Activated T-helper 9 cell treated with anti-CD3 and anti-CD28 coated beads, Interleukin-2, amount 50 U/mL, for 16 hours (primary cell): ENCODE results near the gene CALHM1.
"Not testable (repeated sequence)": the region's sequence is repeated elsewhere in the genome, so short reads cannot be mapped to it uniquely, and the experiment has no call there.

ENCODE experiments used
- DNase-seq: peaks from one replicate; pipeline ENCODE4 v3.0.0-alpha.2; 2020; ENCODE audit warnings: low read depth

Gene CALHM1

GRCh38 chr10:103458720-103459119 lies at the start of gene CALHM1:
CALHM1 (minus strand) TSS chr10:103458900; CDS start chr10:103458751, 149 bp downstream.
- no peak for DNase-seq

DNA sequence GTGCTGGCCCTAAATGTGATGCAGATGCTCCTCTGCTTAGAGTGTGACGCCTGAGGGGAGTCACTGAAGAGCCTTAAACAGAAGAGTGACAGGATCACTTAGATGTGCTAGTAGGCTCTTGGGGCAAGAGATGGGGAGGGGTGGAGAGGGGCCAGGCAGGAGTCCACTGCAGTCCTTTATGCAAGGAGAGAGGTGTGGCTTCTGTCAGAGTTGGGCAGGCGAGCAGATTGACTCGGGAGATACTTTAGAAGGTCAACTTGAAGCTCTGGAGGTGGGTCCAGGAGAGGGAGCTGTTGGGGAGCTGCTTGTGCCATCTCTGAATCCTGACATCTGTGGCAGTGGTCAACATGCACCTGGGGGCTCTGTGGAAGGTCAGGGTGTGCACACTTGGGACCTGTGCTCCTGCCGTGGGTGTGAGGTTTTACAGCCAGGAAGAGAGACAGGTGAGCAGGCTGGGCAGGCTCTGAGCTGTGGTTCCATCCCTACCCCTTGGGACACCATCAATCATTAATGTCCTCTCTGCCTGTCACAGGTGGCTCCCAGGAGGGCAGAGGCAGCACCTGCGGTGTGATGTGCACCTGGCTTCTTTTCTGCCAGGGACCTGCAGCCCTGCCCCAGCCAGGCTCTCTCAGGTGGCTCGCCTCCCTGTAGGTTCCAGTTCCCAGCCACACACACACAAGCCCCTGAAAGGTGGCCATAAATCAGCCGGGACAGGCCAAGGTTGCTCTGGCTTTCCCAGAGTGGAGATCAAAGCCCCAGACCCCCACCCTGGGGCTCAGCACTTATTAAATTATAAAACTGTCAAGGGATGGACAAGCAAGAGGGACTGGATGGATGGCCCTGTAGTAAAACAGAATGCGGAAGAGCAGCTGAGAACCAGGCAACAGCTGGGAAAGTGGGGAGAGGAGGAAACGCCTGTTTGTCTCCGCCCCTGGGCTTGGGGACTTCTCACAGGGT lies 48.8 kb upstream of the CALHM1 start:
- no peak for DNase-seq

GRCh38 chr10:103506061-103506460 lies 47.4 kb upstream of the CALHM1 start:
- no peak for DNase-seq

- peak; percentile 24 for DNase-seq
These were observed 45.6 kb upstream of the CALHM1 start for GRCh38 chr10:103504181-103504783.

DNA sequence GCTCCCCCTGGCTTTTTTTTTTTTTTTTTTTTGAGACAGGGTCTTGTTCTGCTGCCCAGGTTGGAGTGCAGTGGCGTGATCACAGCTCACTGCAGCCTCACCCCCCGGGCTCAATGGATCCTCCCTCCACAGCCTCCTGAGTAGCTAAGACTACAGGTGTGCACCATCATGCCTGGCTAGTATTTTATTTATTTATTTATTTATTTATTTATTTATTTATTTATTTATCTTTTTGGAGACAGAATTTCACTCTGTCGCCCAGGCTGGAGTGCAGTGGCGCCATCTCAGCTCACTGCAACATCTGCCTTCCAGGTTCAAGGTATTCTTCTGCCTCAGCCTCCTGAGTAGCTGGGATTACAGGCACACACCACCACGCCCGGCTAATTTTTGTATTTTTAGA lies 45.1 kb upstream of the CALHM1 start:
- not testable (repeated sequence) for DNase-seq

GRCh38 chr10:103502849-103503660 lies 44.4 kb upstream of the CALHM1 start:
- DNase-seq: no peak

- DNase-seq: no peak
These were observed 42.5 kb upstream of the CALHM1 start for GRCh38 chr10:103501186-103501585.

GRCh38 chr10:103500481-103500880 lies 41.8 kb upstream of the CALHM1 start:
- no peak for DNase-seq

GRCh38 chr10:103499881-103500280 lies 41.2 kb upstream of the CALHM1 start:
- DNase-seq: no peak

- DNase-seq: no peak
These were observed 40.4 kb upstream of the CALHM1 start for GRCh38 chr10:103498936-103499638.

DNA sequence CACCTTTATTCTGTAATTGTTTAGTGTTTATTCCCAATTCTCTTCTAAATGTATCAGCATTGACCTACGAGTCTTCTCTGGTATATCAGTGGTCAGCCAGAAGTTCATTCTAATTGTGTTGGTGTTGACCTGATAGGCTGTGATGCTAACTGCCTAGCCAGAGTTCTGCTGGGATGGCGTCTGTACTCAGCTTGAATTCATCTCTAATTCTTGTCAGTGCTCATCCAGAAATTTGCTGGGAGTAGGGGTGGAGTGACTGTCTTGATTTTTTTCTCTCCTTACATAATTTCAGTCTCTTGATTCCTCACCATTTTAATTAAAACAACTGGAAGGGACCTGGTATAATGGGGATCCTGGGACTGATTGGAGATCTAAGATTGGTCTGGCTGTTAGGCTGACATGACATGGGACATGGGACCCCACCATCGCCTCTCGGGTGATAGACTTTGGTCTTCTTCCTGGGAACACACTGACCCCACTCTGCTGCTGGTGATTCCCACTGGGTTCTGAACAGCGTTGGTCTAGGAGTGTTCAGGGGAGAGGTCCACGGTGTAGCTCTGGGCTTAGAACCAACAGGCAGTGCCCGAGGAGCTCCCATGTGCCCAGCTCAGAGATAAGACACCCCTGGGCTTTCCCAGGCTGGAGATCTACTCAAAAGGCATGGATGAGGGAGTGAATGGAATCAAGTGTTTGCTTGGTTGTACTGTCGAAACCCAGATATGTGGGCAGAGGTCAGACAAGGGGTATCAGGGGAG lies 38.6 kb upstream of the CALHM1 start:
- DNase-seq: no peak

DNA sequence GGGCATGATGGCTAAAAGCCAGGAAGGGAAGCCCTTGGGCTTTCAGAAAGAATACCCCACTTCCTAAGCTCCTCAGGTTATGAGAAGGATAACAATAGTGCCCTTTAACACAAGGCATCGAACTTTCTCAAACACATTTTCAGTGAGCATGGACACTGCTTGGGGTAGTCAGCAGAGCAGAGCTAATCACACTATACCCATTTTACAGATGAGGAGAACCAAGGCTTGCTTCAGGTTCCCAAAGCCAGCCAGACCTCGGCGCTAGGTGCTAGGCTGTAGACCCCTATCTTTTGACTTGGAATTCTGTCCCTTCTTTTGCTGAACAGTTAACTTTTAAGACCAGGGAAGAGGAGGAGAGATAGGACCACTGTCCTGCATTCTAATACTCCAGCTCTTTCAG lies 36.6 kb upstream of the CALHM1 start:
- DNase-seq: no peak

DNA sequence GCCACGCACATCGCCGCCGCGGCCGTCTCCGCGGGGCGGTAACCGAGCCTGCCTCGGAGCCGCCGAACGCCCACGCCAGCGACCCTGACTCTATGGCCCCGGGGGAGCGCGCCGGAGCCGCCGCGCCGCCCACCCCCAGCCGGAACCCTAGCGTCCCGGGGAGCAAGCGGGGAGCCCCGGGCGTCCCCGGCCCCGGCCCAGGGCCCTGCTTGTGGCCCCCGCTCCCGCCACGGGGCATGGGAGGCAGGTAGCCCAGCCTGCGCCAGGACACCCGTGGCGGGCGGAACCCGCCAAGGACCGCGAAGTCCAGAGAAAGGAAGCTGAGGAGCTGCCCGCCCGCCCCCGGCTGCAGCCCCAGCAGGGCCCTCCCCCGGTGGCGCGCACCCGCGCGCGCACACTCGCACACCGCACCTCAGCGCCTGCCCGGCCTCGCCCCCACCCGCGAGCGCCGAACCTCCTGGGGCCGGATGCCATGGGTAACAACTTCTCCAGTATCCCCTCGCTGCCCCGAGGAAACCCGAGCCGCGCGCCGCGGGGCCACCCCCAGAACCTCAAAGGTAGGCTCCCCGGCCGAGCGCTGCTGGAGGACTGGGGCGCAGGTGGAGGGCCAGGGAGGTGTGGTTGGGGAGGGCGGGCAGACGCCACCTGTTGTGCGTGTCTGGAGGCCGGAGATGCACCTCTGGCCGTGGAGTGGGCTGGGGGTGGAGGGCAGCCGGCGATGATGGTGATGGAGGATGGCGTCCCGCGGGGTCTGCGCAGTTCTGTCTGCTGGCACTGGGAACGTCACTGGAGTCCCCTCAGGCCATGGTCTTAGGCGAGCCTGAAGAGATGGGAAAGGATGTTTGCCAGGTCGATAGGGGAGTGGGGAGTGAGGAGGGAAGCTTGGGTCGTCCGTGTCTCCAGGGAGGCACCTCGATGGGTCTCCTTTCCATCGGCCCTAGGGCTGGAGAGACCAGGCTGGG lies 35.5 kb upstream of the CALHM1 start:
- DNase-seq: no peak

GRCh38 chr10:103493362-103493915 lies 34.7 kb upstream of the CALHM1 start, which contains the start of gene NEURL1:
NEURL1 (plus strand) TSS chr10:103493705; CDS start chr10:103494388, 683 bp downstream.
- DNase-seq: no peak

DNA sequence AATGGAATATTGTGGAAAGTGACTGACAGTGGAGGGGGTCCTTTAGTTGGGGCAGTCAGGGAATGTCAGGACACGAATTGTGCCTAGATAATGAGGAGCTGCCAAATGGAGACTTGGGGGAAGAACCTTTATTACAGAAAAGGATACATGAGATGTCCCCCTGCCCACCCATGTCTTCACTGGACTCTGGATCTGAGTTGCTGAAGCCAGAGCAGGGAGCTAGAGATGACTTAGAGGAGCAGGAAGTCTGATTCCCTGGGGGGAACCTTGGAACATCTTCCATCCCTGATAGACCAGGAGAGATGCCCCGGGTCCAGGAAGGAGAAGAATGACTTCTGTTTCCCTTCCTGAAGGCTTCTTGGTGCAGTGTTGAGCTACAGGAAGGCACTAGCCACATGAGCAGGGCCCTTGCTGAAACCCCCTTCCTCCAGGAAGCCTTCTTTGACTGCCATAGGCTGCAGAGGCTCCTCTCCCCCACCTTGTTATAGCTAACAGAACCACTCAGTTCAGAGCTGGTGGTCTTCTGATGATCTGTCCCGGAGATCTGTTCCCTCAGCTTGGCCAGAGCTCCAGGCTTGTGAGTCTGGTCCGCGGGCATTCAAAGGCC lies 34.1 kb upstream of the CALHM1 start:
- DNase-seq: no peak

DNA sequence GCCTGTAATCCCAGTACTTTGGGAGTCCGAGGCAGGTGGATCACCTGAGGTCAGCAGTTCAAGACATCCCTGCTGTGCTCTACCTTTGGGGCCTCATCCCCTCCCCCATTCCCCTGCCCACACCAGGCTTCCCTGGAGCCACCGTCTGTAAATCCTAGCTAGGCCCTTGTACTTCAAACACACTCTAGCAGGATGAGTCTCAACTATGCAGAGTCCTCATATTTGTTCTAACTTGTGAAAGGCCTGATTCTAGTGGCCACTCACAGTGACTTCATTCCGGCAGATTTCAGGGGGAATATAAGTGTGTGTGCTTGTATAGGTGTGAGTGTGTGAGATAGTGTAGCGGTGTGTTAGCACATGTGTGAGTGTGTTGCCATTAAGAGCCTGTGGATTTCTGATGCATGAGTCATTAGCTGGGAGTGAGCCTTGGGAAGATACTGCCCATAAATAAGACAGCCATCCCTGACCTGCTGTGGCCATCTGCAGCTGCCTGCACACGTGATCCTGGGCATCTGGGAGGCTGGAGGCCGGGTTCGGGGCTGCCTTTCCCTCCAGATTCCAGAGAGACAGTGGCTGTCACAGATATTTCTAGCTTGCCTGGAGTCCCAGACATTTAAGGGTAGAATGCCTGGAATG lies 33.1 kb upstream of the CALHM1 start:
- DNase-seq: no peak

GRCh38 chr10:103490986-103491314 lies 32.2 kb upstream of the CALHM1 start:
- DNase-seq: no peak

DNA sequence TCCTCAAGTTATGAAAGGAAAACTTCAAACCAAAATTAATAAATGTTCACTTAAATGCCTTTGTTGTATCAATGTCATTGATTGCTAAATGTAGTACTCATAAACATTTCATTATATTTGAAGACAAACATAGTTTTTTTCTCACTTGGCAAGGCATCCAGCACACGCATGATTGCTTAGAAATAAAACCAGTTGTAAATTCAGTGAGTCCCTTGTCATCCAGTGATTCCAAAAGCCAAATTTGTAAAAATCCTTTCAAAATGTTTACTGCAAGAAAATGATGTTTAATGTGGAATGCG lies 28.7 kb upstream of the CALHM1 start:
- DNase-seq: no peak
